Testis (tissue), 3 donors: ENCODE data around the gene TEX2. TPM values are rescaled to one million over a fixed set of nuclear protein-coding genes. Genes with fewer than 3 reads are reported as not detected.
"Not testable (repeated sequence)": the region's sequence is repeated elsewhere in the genome, so short reads cannot be mapped to it uniquely, and the experiment has no call there.

ENCODE experiments used
- DNase-seq: peaks from one replicate; pipeline ENCODE4 v3.0.0-alpha.2; 2019
- H3K27ac ChIP-seq, 2 donors: fragments of 200-600 bp; sonication (generic); one replicate each; pipeline ENCODE4 v1.5.1; 2019
- H3K27me3 ChIP-seq: fragments of 200-600 bp; sonication (generic); one replicate; pipeline ENCODE4 v1.5.1; 2019
- H3K36me3 ChIP-seq: fragments of 200-600 bp; sonication (generic); one replicate; pipeline ENCODE4 v1.5.1; 2017; ENCODE audit warnings: low read depth; ENCODE audit errors: missing control alignments
- H3K4me1 ChIP-seq: fragments of 200-600 bp; sonication (generic); one replicate; pipeline ENCODE4 v1.5.1; 2019
- H3K4me3 ChIP-seq, 2 donors: fragments of 200-600 bp; sonication (generic); one replicate each; pipeline ENCODE4 v1.5.1; 2017 to 2019
- H3K9me3 ChIP-seq: fragments of 200-600 bp; sonication (generic); one replicate; pipeline ENCODE4 v1.5.1; 2017
- POLR2A ChIP-seq: fragments of 450-650 bp; IDR thresholded peaks from one replicate; pipeline ENCODE4 v1.6.1; 2017; ENCODE audit warnings: antibody characterized with exemption, mild to moderate bottlenecking, moderate library complexity
- WGBS, 2 donors: methylation state at CpG; one replicate each; pipeline ENCODE4 v1.1.5; 2018; 5-methylcytosine and 5-hydroxymethylcytosine counted together
- intact Hi-C: fragments of 100-400 bp; cut with DNase I; formaldehyde crosslinking; loops from one replicate; pipeline ENCODE4 v1.15.1; 2023; ENCODE audit warnings: low total_unique reads
- polyA plus RNA-seq: library from polyadenylated mRNA; stranded (reverse); fragments of 350-450 nt; fragmentation: Illumina TruSeq; extraction: RNeasy Lipid Tissue Mini Kit (QIAGEN cat#74804); gene quantifications from one replicate; pipeline ENCODE4 v1.2.3, GENCODE V29; 2014; ENCODE audit warnings: low read depth, low replicate concordance; ENCODE audit not compliant: insufficient read depth
- total RNA-seq, 2 donors: library from RNA; depleted of rRNA; stranded (reverse); fragments of >200 nt; gene quantifications; one replicate each; pipeline ENCODE4 v1.2.3, GENCODE V29; 2016
- TF ChIP-seq, protein P1 (sequence below), 3 experiments: fragments of 450-650 bp in 2 of 3; fragments of 200-600 bp in 1 of 3; sonication (generic) in 1 of 3; IDR thresholded peaks; one replicate each; pipeline ENCODE4 v1.5.1; 2016 to 2019; ENCODE audit warnings: antibody characterized with exemption in 3 of 3, mild to moderate bottlenecking in 2 of 3, moderate library complexity in 1 of 3

Gene TEX2
- total and polyA plus RNA-seq, 3 donors from 2014 or later = 66.0 to 136 (median 99.9) TPM

DNA sequence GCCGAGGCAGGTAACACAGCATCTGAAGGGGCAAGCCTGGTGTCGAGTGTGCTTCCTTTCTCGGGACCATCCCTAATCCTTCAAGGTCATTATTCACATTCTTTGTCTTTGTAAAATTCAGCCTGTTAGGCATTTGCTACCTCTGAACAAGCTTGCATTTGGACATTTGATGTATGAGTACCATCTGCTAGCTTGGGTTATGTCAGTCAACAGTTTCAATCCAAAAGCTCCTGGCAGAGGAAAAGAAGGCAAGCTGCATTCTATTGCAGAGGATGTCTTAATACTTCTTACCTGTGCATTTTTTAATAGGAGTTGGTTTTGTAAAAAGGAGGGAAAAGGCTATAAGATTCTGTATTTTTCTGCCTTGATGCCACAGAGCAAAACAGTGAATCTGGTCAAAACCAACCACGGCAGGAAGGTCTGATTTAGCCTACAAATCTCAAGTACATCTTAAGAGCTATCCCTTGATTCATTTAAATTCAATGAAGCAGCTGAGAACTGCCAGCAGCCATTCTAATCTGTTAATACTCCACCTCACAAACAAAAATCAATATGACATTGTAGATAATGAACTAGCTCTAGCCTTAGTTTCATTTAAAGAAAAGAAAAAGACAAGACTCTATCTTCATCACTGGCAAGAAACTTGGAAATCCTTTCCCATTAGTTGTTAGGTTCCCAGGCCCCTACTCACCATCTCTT is 39.0 kb downstream of the TEX2 start:
- Histone ChIP-seq H3K4me1 (no peaks in the 10 kb centered on the region), H3K36me3 (no peaks in the 10 kb centered on the region), H3K4me3 (no peak overlapping the region), H3K9me3 (no peaks in the 10 kb centered on the region), H3K27ac (no peak overlapping the region), H3K27me3 (no peaks in the 10 kb centered on the region)
- intact Hi-C loops = no loop called here
- no peak for DNase-seq
- no peak for TF ChIP-seq POLR2A
- TF ChIP-seq, protein P1, sequence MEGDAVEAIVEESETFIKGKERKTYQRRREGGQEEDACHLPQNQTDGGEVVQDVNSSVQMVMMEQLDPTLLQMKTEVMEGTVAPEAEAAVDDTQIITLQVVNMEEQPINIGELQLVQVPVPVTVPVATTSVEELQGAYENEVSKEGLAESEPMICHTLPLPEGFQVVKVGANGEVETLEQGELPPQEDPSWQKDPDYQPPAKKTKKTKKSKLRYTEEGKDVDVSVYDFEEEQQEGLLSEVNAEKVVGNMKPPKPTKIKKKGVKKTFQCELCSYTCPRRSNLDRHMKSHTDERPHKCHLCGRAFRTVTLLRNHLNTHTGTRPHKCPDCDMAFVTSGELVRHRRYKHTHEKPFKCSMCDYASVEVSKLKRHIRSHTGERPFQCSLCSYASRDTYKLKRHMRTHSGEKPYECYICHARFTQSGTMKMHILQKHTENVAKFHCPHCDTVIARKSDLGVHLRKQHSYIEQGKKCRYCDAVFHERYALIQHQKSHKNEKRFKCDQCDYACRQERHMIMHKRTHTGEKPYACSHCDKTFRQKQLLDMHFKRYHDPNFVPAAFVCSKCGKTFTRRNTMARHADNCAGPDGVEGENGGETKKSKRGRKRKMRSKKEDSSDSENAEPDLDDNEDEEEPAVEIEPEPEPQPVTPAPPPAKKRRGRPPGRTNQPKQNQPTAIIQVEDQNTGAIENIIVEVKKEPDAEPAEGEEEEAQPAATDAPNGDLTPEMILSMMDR (IDR thresholded peaks at IDR 0.05) = no peak
- WGBS, 2 donors = 71 to 76% methylated on average over 4 of the region's 4 CpGs

DNA sequence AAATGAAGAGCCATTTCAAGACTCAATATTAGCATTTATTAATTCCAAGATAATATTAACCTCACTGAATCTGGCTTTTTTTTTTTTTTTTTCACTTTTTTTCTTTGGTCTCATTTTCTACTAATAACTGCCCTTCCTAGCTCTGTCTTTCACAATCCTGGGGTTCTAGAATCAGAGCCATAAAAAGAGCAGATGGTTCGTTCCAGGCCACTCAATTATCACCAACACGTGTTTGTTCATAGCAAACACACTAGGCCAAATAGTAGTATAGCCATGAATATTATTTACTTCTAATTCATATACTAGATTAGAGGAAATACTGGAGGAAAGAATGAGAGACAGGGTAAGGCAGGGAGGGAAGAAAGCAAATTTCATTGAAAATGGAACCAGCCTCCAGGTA is 39.8 kb downstream of the TEX2 start:
- DNase-seq = no peak
- TF ChIP-seq, protein P1 (IDR thresholded peaks at IDR 0.05) = no peak
- no peak for TF ChIP-seq POLR2A
- H3K27me3 ChIP-seq = no peaks in the 10 kb centered on the region
- H3K4me3 ChIP-seq = no peak overlapping the region
- WGBS, 2 donors = 87 to 97% methylated on average over 2 of the region's 2 CpGs
- H3K9me3 ChIP-seq = no peaks in the 10 kb centered on the region
- intact Hi-C loops = no loop called here
- no peaks in the 10 kb centered on the region for H3K4me1 ChIP-seq
- H3K27ac ChIP-seq = no peak overlapping the region
- no peaks in the 10 kb centered on the region for H3K36me3 ChIP-seq

DNA sequence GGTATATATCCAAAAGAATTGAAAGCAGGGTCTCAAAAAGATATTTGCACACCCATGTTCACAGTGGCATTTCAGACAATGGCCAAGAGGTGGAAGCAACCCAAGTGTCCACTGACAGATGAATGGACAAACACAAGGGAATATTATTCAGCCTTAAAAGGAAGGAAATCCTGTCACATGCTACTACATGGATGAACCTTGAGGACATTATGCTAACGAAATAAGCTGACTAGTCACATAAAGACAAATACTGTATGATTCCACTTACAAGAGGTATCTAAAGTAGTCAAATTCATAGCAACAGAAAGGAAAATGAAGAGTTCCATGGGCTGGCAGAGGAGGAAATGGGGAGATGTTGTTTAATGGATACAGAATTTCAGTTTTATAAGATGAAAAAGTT is 41.4 kb downstream of the TEX2 start:
- intact Hi-C loops = no loop called here
- WGBS, 2 donors = 83 to 94% methylated on average over 1 of the region's 1 CpG
- no peak for DNase-seq

DNA sequence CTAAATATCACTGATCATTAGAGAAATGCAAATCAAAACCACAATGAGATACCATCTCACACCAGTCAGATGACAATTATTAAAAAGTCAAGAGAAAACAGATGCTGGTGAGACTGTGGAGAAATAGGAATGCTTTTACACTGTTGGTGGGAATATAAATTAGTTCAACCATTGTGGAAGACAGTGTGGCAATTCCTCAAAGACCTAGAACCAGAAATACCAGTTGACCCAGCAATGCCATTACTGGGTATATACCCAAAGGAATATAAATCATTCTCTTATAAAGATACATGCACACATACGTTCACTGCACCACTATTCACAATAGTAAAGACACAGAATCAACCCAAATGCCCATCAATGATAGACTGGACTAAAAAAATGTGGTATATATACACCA is 42.5 kb downstream of the TEX2 start:
- DNase-seq, H3K36me3 ChIP-seq, H3K9me3 ChIP-seq, H3K4me3 ChIP-seq, H3K27me3 ChIP-seq, intact Hi-C loops, H3K27ac ChIP-seq: not testable (repeated sequence)
- WGBS, 2 donors = 88% methylated on average over 1 of the region's 1 CpG
- peaks cover 18% of the 10 kb centered on the region for H3K4me1 ChIP-seq

More for the DNA sequence above, 41.4 kb downstream of the TEX2 start:
- Histone ChIP-seq H3K36me3 (no peaks in the 10 kb centered on the region), H3K4me3 (no peak overlapping the region), H3K9me3 (no peaks in the 10 kb centered on the region), H3K27ac (no peak overlapping the region), H3K4me1 (peaks cover 7% of the 10 kb centered on the region), H3K27me3 (no peaks in the 10 kb centered on the region)
- no peak for TF ChIP-seq POLR2A
- TF ChIP-seq, protein P1 (IDR thresholded peaks at IDR 0.05) = no peak

DNA sequence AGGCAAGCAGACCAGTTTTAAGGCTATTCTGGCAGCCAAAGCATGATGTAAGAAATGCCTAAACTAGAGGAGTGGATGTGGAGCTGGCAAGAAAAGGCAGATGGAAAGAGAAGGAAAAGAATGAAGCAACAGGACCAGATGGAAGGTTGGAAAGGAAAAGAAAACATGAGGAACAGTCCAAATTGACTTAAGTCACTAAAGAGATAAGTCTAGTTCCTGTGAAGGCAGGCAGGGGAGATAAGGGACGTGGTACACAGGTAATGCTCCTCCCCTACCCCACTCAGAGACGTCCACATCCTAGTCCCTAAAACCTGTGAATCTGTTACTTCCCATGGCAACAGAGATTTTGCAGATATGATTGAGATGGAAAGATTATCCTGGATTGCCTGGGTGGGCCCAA is 43.5 kb downstream of the TEX2 start:
- no peak overlapping the region for H3K27ac ChIP-seq
- intact Hi-C loops = no loop called here

More for the DNA sequence above, 43.5 kb downstream of the TEX2 start:
- Histone ChIP-seq H3K9me3 (no peaks in the 10 kb centered on the region), H3K36me3 (no peaks in the 10 kb centered on the region), H3K4me1 (peaks cover 20% of the 10 kb centered on the region), H3K4me3 (no peak overlapping the region), H3K27me3 (no peaks in the 10 kb centered on the region)
- DNase-seq = no peak
- TF ChIP-seq POLR2A = no peak
- TF ChIP-seq, protein P1 (IDR thresholded peaks at IDR 0.05) = no peak
- WGBS, 2 donors = 85% methylated on average over 2 of the region's 2 CpGs
